OCI-LY1 (cell line): ENCODE results near the gene NID1.

Experiments used
- EZH2 ChIP-seq: fragments of 200-600 bp; sonication (generic), shearing (Covaris generic); IDR thresholded peaks from 2 replicates; pipeline ENCODE4 v1.8.0; 2017; ENCODE audit warnings: borderline replicate concordance, mixed run types, mild to moderate bottlenecking, antibody characterized with exemption, low read length, moderate library complexity, mixed read lengths
- TF ChIP-seq, protein P1 (sequence below): fragments of 200-600 bp; sonication (generic), shearing (Covaris generic); IDR thresholded peaks from 2 replicates; pipeline ENCODE4 v1.5.1; 2017; ENCODE audit warnings: mild to moderate bottlenecking, antibody characterized with exemption, low read length, moderate library complexity, mixed read lengths

DNA sequence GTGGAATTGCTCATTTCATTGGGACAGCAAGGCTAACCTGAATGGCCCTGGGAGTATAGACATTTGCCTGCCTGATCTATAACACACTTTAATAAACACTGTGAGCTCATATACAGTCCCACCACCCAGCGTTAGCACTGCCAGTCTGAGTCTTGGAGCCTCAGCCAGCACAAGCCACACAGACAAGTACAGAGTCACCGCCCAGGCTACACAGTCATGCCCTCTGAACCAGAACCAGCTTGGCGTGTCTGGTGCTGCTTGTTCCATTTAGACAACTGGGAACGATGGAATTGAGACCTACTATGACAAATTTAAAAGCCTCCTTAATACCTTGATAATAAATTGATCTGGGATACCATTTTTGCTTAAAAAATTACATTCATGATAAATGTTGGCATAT, 31.6 kb downstream of the NID1 start:
- TF ChIP-seq, protein P1, sequence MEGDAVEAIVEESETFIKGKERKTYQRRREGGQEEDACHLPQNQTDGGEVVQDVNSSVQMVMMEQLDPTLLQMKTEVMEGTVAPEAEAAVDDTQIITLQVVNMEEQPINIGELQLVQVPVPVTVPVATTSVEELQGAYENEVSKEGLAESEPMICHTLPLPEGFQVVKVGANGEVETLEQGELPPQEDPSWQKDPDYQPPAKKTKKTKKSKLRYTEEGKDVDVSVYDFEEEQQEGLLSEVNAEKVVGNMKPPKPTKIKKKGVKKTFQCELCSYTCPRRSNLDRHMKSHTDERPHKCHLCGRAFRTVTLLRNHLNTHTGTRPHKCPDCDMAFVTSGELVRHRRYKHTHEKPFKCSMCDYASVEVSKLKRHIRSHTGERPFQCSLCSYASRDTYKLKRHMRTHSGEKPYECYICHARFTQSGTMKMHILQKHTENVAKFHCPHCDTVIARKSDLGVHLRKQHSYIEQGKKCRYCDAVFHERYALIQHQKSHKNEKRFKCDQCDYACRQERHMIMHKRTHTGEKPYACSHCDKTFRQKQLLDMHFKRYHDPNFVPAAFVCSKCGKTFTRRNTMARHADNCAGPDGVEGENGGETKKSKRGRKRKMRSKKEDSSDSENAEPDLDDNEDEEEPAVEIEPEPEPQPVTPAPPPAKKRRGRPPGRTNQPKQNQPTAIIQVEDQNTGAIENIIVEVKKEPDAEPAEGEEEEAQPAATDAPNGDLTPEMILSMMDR = no peak
- no peak for TF ChIP-seq EZH2
